ENCODE data around the gene TADA1. TPM values are rescaled to one million over a fixed set of nuclear protein-coding genes. Genes with fewer than 3 reads are reported as not detected.

Gene TADA1
- total RNA-seq, 1 experiment from 2014 or later: 16.6 TPM

GRCh38 chr1:166903232-166903631 is 27.2 kb upstream of the TADA1 start:
- ATAC-seq: no peak
- CTCF ChIA-PET: interaction anchor here (1.2 kb wide), 1 partner anchor 19 kb away, joined by 3 read pairs; no protein-coding TSS in a partner anchor
- peaks cover 4% of the 10 kb centered on the region for H3K36me3 Mint-ChIP-seq

GRCh38 chr1:166902279-166902678 is 26.2 kb upstream of the TADA1 start:
- ChIA-PET POLR2A (no interaction called here), CTCF (interaction anchor here (0.9 to 1.0 kb wide), 3 partner anchors 8 to 157 kb away, joined by 3 to 4 read pairs (median 3); no protein-coding TSS in a partner anchor)
- Mint-ChIP-seq H3K4me3 (no peak overlapping the region), H3K36me3 (peaks cover 14% of the 10 kb centered on the region), H3K27me3 (ENCODE audit: low read depth) (no peaks in the 10 kb centered on the region; the same call in 1 of the 2 replicates), H3K4me1 (0 out of 2 replicates have a peak, but pooled peaks cover 3% of the 10 kb centered on the region), H3K27ac (no peak overlapping the region), H3K9me3 (peaks cover 14% of the 10 kb centered on the region)
- DNase-seq (ENCODE audit: low spot score) (no peak), ATAC-seq (peak; percentile 68)
- no peak for TF ChIP-seq PREB (CRISPR knock-in tag; IDR thresholded peaks at IDR 0.05; ENCODE audit: borderline replicate concordance)
- TF ChIP-seq FOXP1 (CRISPR knock-in tag; IDR thresholded peaks at IDR 0.05; ENCODE audit: borderline replicate concordance): no peak
- no peak for TF ChIP-seq TCF7 (CRISPR knock-in tag; IDR thresholded peaks at IDR 0.05; ENCODE audit: low read depth)
- TF ChIP-seq ATF3 (CRISPR knock-in tag; conservative IDR thresholded peaks at IDR 0.05): no peak
- no peak for TF ChIP-seq NFE2L1 (CRISPR knock-in tag; IDR thresholded peaks at IDR 0.05)
- no peak for TF ChIP-seq GTF2I (CRISPR knock-in tag; conservative IDR thresholded peaks at IDR 0.05)
- no peak for TF ChIP-seq NR1H2 (CRISPR knock-in tag; IDR thresholded peaks at IDR 0.05)

More at GRCh38 chr1:166903232-166903631, 27.2 kb upstream of the TADA1 start:
- TF ChIP-seq USF2 (CRISPR knock-in tag; IDR thresholded peaks at IDR 0.05) (no peak), NFE2L1 (CRISPR knock-in tag; IDR thresholded peaks at IDR 0.05) (no peak), HMGA2 (CRISPR knock-in tag; IDR thresholded peaks at IDR 0.05) (no peak), NR2C2 (CRISPR knock-in tag; IDR thresholded peaks at IDR 0.05) (no peak), ZNF121 (CRISPR knock-in tag; IDR thresholded peaks at IDR 0.05) (no peak), MAX (CRISPR knock-in tag; IDR thresholded peaks at IDR 0.05) (no peak), ATF3 (CRISPR knock-in tag; conservative IDR thresholded peaks at IDR 0.05) (no peak), USF1 (CRISPR knock-in tag; IDR thresholded peaks at IDR 0.05) (no peak), TEAD1 (CRISPR knock-in tag; IDR thresholded peaks at IDR 0.05) (no peak), TP53 (CRISPR knock-in tag; IDR thresholded peaks at IDR 0.05) (no peak)
- Mint-ChIP-seq H3K9me3 (peaks cover 5% of the 10 kb centered on the region), H3K27ac (no peak overlapping the region), H3K27me3 (ENCODE audit: low read depth) (no peaks in the 10 kb centered on the region; the same call in none of the 2 replicates), H3K4me1 (0 out of 2 replicates have a peak, but pooled peaks cover 3% of the 10 kb centered on the region), H3K4me3 (no peak overlapping the region)
- POLR2A ChIA-PET: no interaction called here
- no peak for DNase-seq (ENCODE audit: low spot score)

GRCh38 chr1:166900987-166901386 is 24.9 kb upstream of the TADA1 start:
- H3K36me3 Mint-ChIP-seq: peaks cover 22% of the 10 kb centered on the region
- 0 out of 2 replicates have a peak, but pooled peaks cover 3% of the 10 kb centered on the region for H3K4me1 Mint-ChIP-seq
- ChIA-PET CTCF (interaction anchor here (1.0 kb wide), 1 partner anchor 10 kb away, joined by 3 read pairs; no protein-coding TSS in a partner anchor), POLR2A (no interaction called here)
- DNase-seq (ENCODE audit: low spot score) (no peak), ATAC-seq (peak; percentile 30; the same call in 1 of the 2 replicates)
- no peaks in the 10 kb centered on the region; the same call in 1 of the 2 replicates for H3K27me3 Mint-ChIP-seq (ENCODE audit: low read depth)
- peaks cover 22% of the 10 kb centered on the region for H3K9me3 Mint-ChIP-seq
- no peak overlapping the region for H3K4me3 Mint-ChIP-seq
- H3K27ac Mint-ChIP-seq: no peak overlapping the region
- TF ChIP-seq OVOL2 (CRISPR knock-in tag; IDR thresholded peaks at IDR 0.05; ENCODE audit: borderline replicate concordance) (no peak), PRDM15 (CRISPR knock-in tag; IDR thresholded peaks at IDR 0.05) (no peak), USF2 (CRISPR knock-in tag; IDR thresholded peaks at IDR 0.05) (no peak), KAT7 (CRISPR knock-in tag; IDR thresholded peaks at IDR 0.05; ENCODE audit: borderline replicate concordance) (no peak), JAZF1 (CRISPR knock-in tag; IDR thresholded peaks at IDR 0.05) (no peak), ZNF138 (CRISPR knock-in tag; conservative IDR thresholded peaks at IDR 0.05) (no peak), ZNF281 (CRISPR knock-in tag; IDR thresholded peaks at IDR 0.05) (no peak), TEAD1 (CRISPR knock-in tag; IDR thresholded peaks at IDR 0.05) (no peak)
